GM19328 (cell line): ENCODE measurements around the gene SMIM38.

Experiments used
- ATAC-seq: cut with Tn5 transposase; IDR thresholded peaks from one replicate; pipeline ENCODE4 v1.9.1; 2021; ENCODE audit warnings: mild to moderate bottlenecking, moderate library complexity; ENCODE audit not compliant: unreplicated experiment

The SMIM38 gene

DNA sequence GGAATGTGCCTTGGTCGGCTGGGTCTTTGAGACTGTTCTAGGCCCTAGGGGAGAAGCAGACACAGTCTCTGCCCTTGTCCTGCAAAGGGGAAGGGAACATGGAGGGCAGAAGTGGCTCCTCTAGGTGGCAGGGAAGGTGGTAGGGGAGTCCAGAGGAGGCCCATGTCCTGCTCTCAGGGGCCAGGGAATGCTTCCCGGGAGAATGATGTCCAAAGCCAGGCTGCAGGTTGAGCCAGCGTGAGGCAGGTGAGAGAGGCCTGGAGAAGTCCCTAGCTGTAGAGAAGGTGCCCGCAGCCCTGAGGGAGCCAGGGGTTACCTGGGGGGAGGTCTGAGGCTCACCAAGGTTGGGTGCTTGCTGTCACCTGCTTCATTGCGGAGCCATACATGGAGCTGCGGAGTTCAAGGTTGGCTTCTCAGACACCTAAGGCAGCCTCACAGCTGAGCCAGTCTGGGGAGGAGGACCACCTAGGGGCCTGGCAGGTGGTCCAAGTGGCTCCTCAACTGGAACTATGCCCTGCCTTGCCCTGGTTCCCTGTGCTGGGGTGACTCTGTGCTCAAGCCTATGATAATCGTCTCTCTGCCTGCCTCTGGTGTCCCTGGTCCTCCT, 46.1 kb downstream of the SMIM38 start:
- ATAC-seq, result no peak

DNA sequence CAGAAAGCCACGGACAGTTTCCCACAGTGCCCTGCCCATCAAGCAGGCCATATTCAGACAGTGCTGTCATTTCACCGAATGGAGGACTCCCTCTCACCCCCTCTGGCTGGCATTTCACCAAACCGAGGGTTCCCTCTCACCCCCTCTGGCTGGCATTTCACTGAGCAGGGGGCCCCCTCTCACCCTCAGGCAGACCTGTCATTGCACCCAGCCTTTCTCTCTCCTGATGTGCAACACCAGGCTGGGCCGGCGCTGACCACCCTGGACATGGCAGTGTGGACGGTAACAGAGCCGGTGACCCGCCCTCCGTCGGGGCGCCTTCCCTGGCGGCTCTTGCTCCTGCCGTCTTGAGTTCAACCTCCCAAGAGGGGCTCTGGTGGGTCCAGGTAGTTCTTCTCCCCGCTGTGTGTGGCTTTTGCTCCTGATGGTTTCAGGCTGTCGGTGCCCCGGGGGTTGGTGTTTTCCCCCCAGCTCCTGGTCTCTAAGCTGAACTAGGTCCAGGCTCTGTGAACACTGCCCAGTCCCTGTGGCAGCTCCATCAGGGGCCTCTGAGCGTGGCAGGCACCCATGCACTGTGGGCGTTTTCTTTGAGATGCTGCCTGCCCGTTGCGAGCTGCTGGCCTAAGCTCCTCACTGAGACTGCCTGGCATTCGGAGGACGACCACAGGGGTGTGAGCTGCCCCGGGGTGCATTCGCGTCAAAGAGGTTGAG, 46.9 kb downstream of the SMIM38 start:
- no peak for ATAC-seq

DNA sequence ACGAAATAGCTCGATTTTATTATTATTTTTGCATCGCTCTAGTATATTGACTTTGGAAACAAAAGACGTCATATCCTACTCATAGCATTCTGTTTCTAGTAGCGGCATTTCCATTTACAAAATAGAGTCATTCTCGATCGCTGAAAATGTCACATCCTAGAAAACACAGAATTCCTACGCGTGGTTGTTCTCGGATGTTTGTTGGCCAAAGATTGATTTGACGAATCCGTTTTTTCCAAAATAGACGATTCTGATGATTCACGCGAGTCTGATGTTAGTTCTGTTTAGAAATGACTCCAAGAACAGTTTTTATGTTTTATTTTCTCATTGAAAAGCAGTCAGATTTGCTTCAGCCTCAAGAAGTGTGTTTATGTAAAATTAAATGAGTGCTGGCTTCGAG, 47.6 kb downstream of the SMIM38 start:
- no peak for ATAC-seq

DNA sequence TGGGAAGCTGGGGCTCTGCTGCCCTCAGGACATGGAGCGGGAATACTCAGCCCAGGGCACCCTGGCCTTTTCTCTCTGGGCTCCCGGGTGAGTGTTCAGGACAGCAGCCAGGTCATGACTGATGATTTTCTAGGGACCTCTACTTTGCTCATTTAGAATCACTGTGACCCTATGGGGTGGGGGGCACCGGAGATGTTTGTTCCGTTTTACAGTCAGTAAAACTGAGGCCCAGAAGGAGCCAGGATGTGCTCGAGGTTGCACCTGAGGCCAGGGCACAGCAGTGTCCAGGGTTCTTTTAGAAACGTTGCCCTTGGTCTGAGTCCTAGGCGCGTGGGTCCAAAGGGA, 48.1 kb downstream of the SMIM38 start:
- no peak for ATAC-seq

DNA sequence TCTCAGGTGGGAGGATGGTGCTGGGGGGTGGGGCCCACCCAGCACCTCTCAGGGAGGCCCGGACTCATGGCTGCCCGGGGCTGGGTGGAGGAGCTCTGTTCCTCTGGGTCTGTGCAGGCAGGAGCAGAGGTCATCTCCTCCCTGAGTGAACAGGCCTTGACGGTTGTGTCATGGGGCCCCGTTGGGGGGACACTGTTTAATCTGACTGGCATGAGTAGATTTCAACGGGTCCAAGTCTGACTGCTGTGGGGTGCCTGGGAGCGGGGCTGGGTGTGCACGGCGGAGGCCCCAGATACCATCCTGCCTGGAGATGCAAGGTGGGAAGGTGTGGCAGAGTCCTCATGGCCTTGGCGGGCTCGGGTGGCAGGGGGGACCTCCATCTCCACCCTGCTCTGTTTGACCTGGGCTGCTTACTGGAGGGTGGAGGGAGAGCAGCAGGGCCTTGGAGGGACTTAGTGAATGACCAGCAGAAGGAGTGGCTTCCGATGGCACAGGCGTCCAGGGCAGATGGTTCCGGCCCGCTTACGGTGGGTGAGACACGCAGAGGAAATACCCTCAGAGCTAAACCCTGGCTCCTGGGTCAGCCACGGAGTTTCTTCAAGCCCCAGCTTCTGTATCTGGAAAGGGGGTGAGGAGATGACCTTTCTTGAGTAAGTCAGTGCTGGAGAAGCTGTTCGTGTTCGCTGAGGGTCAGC, 48.7 kb downstream of the SMIM38 start:
- ATAC-seq, result no peak

DNA sequence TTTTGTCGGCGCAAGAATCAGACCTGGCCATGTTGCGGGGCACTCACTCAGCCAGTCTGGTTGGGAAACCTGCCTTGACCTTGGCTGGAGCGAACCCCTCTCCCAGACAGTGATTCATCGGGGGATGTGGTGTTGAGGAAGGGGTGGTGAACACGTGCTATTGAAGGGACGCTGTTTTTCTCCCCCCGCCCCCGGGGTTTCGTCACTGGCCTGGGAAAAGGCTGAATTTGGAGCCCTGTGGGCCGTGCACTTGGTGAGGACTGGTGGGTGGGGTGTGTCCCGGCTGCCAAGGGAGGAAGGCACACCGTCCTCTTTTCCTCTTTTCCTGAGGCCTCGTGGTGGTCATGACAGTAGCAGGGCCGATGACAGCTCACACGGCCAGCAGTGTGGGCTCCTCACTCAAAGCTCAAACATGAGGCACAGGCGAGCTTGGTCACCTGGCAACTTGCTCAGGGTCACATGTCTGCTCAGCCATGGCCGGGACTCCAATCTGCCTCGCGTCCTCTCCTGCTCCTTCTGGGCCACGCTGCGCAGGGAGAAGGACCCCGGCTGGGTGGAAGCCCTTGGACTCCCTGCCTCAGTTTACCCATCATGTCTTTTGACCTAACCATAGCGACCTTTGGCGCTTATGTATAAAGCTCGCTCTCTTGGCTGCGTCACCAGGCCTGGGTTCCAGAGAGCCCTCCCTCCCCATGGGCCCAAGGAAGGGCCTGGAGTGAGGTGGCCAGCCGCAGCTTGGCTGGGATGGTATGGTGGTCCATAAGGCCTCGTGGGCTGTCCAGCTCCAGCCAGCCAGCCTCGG, 49.4 kb downstream of the SMIM38 start:
- ATAC-seq, result no peak
